ENCODE results near the gene CACNA2D1.
"Not testable (repeated sequence)": the region's sequence is repeated elsewhere in the genome, so short reads cannot be mapped to it uniquely, and the experiment has no call there.

The CACNA2D1 gene

GRCh38 chr7:82444220-82444909, 788 bp upstream of the CACNA2D1 start:
- peaks cover 3% of the 10 kb centered on the region for H3K4me1 Mint-ChIP-seq (ENCODE audit: low read depth)
- H3K36me3 Mint-ChIP-seq (ENCODE audit: low read depth) = no peaks in the 10 kb centered on the region
- no peak overlapping the region for H3K27ac Mint-ChIP-seq
- H3K4me3 Mint-ChIP-seq = peak overlapping the region; percentile 36
- DNase-seq = no peak
- H3K9me3 Mint-ChIP-seq = peaks cover 2% of the 10 kb centered on the region
- H3K27me3 Mint-ChIP-seq = peaks cover 38% of the 10 kb centered on the region

DNA sequence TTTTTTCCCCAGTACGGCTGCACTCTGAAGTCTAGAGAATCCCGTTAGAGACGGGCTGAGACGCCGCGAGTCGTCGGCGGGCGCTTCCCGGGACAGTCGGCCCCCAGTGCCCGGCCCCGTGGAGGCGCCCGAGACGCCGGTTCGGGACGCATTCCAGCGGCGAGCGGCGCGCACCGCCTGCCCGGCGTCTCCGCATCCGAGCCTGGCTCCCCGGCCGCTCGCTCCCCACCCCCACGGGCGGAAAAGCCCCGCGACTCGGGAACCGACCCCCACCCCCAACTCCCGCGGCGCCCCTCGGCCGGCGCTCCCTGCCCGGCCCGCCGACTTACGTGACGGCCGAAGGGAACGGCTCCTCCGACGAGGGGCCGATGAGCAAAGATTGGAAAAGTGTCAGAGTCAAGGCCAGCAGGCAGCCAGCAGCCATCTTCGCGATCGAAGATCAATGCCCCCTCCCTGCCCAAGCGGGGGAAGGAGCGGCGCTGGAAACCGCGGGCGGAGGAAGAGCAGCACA, 486 bp downstream of the CACNA2D1 start:
- peaks cover 2% of the 10 kb centered on the region for H3K9me3 Mint-ChIP-seq
- no peaks in the 10 kb centered on the region for H3K36me3 Mint-ChIP-seq (ENCODE audit: low read depth)
- H3K27ac Mint-ChIP-seq = no peak overlapping the region
- peaks cover 41% of the 10 kb centered on the region for H3K27me3 Mint-ChIP-seq
- peaks cover 3% of the 10 kb centered on the region for H3K4me1 Mint-ChIP-seq (ENCODE audit: low read depth)
- H3K4me3 Mint-ChIP-seq = peak overlapping the region; percentile 48
- peak; percentile 28 for DNase-seq

DNA sequence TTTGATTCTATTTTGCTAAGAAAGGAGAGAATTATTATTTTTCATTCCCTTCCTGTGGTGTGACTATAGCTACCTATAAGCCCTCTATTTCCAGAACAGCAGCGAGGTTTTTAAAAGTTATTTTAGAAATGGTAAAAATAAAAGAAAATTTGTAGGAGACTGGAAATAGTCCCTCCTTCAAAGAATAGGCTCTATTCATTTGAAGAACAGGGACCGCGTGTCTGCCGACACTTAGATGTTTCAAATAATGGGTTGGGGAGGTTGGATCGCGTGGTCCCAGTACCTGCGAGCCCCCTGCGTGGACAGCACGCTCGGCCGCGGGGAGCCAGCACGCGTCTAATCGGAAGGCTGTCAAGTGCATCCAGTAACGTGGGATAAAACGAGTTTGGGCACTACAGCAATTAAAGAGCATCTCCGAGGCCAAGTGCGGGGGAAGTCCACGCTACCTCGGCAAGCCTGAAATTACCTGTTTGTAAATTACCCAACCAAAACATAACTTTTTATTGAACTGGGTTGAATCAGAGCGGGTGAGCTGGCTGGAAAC, 1.0 kb downstream of the CACNA2D1 start:
- H3K4me1 Mint-ChIP-seq (ENCODE audit: low read depth) = peaks cover 3% of the 10 kb centered on the region
- H3K9me3 Mint-ChIP-seq = no peaks in the 10 kb centered on the region
- H3K36me3 Mint-ChIP-seq (ENCODE audit: low read depth) = no peaks in the 10 kb centered on the region
- peaks cover 41% of the 10 kb centered on the region for H3K27me3 Mint-ChIP-seq
- DNase-seq = no peak
- no peak overlapping the region for H3K27ac Mint-ChIP-seq
- peak overlapping the region; percentile 29 for H3K4me3 Mint-ChIP-seq

GRCh38 chr7:82441669-82442478, 1.7 kb downstream of the CACNA2D1 start:
- Mint-ChIP-seq H3K27me3 (peaks cover 41% of the 10 kb centered on the region), H3K36me3 (ENCODE audit: low read depth) (no peaks in the 10 kb centered on the region), H3K9me3 (no peaks in the 10 kb centered on the region), H3K27ac (no peak overlapping the region), H3K4me3 (no peak overlapping the region), H3K4me1 (ENCODE audit: low read depth) (peaks cover 3% of the 10 kb centered on the region)
- no peak for DNase-seq

DNA sequence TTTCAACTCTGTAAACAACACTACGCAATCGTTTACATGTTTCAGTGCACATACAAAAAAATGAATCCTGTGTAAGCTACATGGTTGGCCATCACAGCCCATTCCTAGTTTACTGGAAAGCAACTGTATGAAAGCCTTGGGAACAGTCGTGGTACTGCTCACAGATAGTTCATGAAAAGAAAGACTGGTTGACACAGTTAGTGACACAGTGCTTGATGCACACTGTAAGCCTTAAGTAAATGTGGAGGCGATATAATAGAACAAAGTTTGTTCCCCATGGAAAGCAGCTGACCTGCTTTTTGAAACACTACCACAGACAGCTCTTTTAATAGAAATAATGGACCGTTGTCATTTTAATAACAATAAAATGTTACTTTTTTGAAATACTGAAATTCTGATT, 5.1 kb downstream of the CACNA2D1 start:
- no peaks in the 10 kb centered on the region for H3K9me3 Mint-ChIP-seq

GRCh38 chr7:82435769-82436168, 7.8 kb downstream of the CACNA2D1 start:
- peaks cover 7% of the 10 kb centered on the region for H3K9me3 Mint-ChIP-seq
- no peaks in the 10 kb centered on the region for H3K36me3 Mint-ChIP-seq (ENCODE audit: low read depth)
- H3K4me3 Mint-ChIP-seq = no peak overlapping the region

More for the DNA sequence above, 5.1 kb downstream of the CACNA2D1 start:
- Mint-ChIP-seq H3K27me3 (peaks cover 21% of the 10 kb centered on the region), H3K27ac (no peak overlapping the region), H3K36me3 (ENCODE audit: low read depth) (no peaks in the 10 kb centered on the region), H3K4me3 (no peak overlapping the region), H3K4me1 (ENCODE audit: low read depth) (no peaks in the 10 kb centered on the region)
- no peak for DNase-seq

GRCh38 chr7:82434275-82435022, 9.1 kb downstream of the CACNA2D1 start:
- H3K36me3 Mint-ChIP-seq (ENCODE audit: low read depth) = no peaks in the 10 kb centered on the region
- DNase-seq = no peak
- peaks cover 10% of the 10 kb centered on the region for H3K9me3 Mint-ChIP-seq
- no peaks in the 10 kb centered on the region for H3K4me1 Mint-ChIP-seq (ENCODE audit: low read depth)
- no peak overlapping the region for H3K4me3 Mint-ChIP-seq
- H3K27ac Mint-ChIP-seq = no peak overlapping the region
- H3K27me3 Mint-ChIP-seq = peaks cover 3% of the 10 kb centered on the region

More at GRCh38 chr7:82435769-82436168, 7.8 kb downstream of the CACNA2D1 start:
- no peaks in the 10 kb centered on the region for H3K4me1 Mint-ChIP-seq (ENCODE audit: low read depth)
- H3K27me3 Mint-ChIP-seq = peaks cover 6% of the 10 kb centered on the region
- no peak for DNase-seq
- H3K27ac Mint-ChIP-seq = no peak overlapping the region

DNA sequence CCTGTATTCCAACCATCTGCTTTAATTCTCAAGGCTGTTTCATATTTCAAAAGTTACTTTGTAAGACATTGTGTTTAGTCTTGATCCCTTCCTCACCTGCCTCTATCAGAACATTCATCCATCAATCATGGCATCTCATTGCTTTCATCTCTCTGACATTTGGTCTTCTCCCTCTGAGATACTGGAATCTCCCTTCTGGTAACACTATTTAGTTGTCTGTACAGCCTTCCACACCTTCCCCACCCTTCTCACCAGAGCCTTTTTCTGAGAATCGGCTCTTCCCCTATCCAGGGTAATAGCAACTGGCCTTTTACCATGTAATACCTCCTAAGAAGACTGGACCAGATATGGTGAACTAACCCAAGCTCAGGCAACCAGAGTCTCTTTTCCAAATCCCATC, 10.1 kb downstream of the CACNA2D1 start:
- H3K4me3 Mint-ChIP-seq = no peak overlapping the region
- no peak for DNase-seq
- no peak overlapping the region for H3K27ac Mint-ChIP-seq
- H3K36me3 Mint-ChIP-seq (ENCODE audit: low read depth) = no peaks in the 10 kb centered on the region
- H3K27me3 Mint-ChIP-seq = peaks cover 2% of the 10 kb centered on the region
- H3K4me1 Mint-ChIP-seq (ENCODE audit: low read depth) = no peaks in the 10 kb centered on the region
- peaks cover 10% of the 10 kb centered on the region for H3K9me3 Mint-ChIP-seq

DNA sequence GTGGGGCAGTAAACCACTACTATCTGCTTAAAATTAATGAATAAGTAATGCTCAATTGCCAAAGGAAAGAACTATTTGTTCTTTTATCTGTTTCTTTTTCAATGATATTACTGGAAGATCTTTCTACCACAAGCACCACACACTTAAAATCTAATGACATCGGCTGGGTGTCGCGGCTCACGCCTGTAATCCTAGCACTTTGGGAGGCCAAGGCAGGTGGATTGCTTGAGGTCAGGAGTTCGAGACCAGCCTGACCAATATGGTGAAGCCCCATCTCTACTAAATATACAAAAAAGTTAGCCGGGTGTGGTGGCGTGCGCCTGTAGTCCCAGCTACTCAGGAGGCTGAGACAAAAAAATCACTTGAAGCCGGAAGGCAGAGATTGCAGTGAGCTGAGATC, 10.8 kb downstream of the CACNA2D1 start:
- H3K4me3 Mint-ChIP-seq; H3K27ac Mint-ChIP-seq; DNase-seq; H3K4me1 Mint-ChIP-seq (ENCODE audit: low read depth); H3K9me3 Mint-ChIP-seq; H3K36me3 Mint-ChIP-seq (ENCODE audit: low read depth); H3K27me3 Mint-ChIP-seq: not testable (repeated sequence)

- Mint-ChIP-seq H3K36me3 (ENCODE audit: low read depth) (no peaks in the 10 kb centered on the region), H3K4me1 (ENCODE audit: low read depth) (no peaks in the 10 kb centered on the region), H3K27me3 (no peaks in the 10 kb centered on the region), H3K27ac (no peak overlapping the region), H3K9me3 (peaks cover 10% of the 10 kb centered on the region), H3K4me3 (no peak overlapping the region)
- no peak for DNase-seq
Observed at GRCh38 chr7:82430500-82431465, 12.8 kb downstream of the CACNA2D1 start.

DNA sequence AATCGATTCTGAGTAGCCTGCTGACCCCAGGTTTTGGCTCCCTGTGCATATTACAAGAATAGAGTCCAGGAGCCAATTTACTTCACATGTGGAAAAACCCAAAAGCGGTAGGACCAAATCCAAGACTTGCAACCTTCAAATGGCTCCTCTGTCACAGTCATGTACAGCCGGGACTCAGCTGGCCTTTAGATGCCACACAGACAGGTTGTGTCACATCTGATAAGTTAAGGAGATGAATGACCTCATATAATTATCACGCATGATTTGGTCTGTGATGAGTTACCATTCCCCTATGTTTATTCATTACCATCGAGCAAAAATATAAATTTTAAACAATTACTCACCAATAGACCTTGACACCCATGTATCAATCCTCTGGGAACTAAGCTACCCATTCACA, 14.2 kb downstream of the CACNA2D1 start:
- no peaks in the 10 kb centered on the region for H3K27me3 Mint-ChIP-seq
- H3K4me1 Mint-ChIP-seq (ENCODE audit: low read depth) = no peaks in the 10 kb centered on the region
- DNase-seq = no peak
- H3K9me3 Mint-ChIP-seq = peaks cover 10% of the 10 kb centered on the region
- H3K36me3 Mint-ChIP-seq (ENCODE audit: low read depth) = no peaks in the 10 kb centered on the region
- no peak overlapping the region for H3K27ac Mint-ChIP-seq
- H3K4me3 Mint-ChIP-seq = no peak overlapping the region

- Mint-ChIP-seq H3K9me3 (peaks cover 10% of the 10 kb centered on the region), H3K4me3 (no peak overlapping the region), H3K27me3 (no peaks in the 10 kb centered on the region), H3K27ac (no peak overlapping the region), H3K36me3 (ENCODE audit: low read depth) (no peaks in the 10 kb centered on the region), H3K4me1 (ENCODE audit: low read depth) (no peaks in the 10 kb centered on the region)
- no peak for DNase-seq
Observed at GRCh38 chr7:82428186-82428961, 15.2 kb downstream of the CACNA2D1 start.

DNA sequence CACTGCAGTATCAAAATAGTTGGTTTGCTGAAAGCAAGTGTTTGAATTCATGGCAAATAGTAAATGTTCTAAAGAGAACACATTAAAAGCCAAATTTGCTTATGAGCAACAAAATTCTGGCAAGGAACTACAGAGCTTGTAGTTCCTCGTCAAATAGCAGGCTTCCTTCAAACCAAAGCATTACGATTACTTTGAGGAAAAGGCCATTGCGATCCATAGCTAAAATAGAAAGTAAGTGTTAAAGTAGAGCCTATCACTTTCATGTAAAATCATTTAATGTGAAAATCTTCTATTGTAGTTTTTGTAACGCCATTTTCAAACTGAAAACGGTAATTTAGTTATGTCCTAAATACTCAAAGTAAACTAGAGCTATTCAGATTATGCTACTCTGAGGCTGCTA, 20.1 kb downstream of the CACNA2D1 start:
- Mint-ChIP-seq H3K9me3 (peaks cover 2% of the 10 kb centered on the region), H3K27me3 (no peaks in the 10 kb centered on the region), H3K27ac (no peak overlapping the region), H3K36me3 (ENCODE audit: low read depth) (no peaks in the 10 kb centered on the region), H3K4me3 (no peak overlapping the region), H3K4me1 (ENCODE audit: low read depth) (no peaks in the 10 kb centered on the region)
- DNase-seq = no peak
